ENCODE results near the gene ZFYVE1. TPM values are rescaled to one million over a fixed set of nuclear protein-coding genes. Genes with fewer than 3 reads are reported as not detected.

Gene ZFYVE1
- total and polyA plus RNA-seq, 2 donors (not counting 1 experiment from before 2014, with no cell fraction given), result 17.6 to 22.3 TPM

DNA sequence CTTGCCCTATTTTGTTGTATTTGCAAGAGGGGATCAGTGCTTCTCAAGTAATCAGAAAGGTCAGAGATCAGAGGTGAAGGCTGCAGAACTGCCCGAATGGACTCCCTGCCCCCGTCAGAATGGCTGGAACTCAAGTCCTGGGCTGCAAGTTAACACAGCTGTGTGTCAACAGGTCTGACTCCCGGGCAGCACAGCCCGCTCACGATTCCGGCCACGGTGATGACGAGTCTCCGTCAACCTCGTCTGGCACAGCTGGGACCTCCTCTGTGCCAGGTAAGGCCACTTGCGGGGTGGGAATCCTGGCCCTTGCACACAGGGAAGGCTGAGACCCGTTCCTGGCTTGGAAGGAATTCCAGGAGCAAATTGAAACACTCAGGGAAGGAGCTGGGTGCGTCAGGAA lies 87.3 kb downstream of the ZFYVE1 start:
- no peak overlapping the region for H3K27ac Mint-ChIP-seq
- ATAC-seq (ENCODE audit: low read depth), result no peak
- H3K9me3 ChIP-seq (ENCODE audit: control extremely low read depth in 1 of 3, control insufficient read depth in 2 of 3, insufficient read depth in 1 of 3, low read length in 2 of 3), result no peaks in the 10 kb centered on the region
- no peak for DNase-seq
- POLR2A ChIA-PET, result no interaction called here
- peaks cover 10% of the 10 kb centered on the region for H3K4me1 Mint-ChIP-seq
- TF ChIP-seq, protein P1, sequence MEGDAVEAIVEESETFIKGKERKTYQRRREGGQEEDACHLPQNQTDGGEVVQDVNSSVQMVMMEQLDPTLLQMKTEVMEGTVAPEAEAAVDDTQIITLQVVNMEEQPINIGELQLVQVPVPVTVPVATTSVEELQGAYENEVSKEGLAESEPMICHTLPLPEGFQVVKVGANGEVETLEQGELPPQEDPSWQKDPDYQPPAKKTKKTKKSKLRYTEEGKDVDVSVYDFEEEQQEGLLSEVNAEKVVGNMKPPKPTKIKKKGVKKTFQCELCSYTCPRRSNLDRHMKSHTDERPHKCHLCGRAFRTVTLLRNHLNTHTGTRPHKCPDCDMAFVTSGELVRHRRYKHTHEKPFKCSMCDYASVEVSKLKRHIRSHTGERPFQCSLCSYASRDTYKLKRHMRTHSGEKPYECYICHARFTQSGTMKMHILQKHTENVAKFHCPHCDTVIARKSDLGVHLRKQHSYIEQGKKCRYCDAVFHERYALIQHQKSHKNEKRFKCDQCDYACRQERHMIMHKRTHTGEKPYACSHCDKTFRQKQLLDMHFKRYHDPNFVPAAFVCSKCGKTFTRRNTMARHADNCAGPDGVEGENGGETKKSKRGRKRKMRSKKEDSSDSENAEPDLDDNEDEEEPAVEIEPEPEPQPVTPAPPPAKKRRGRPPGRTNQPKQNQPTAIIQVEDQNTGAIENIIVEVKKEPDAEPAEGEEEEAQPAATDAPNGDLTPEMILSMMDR (IDR thresholded peaks at IDR 0.05), result no peak
- no peak for TF ChIP-seq EZH2 (IDR thresholded peaks at IDR 0.05; ENCODE audit: borderline replicate concordance, insufficient read depth, low read depth, low read length, poor library complexity, severe bottlenecking)
- H3K9me3 Mint-ChIP-seq (ENCODE audit: insufficient read depth), result no peaks in the 10 kb centered on the region
- intact Hi-C loops (cut with micrococcal nuclease), result no loop called here
- H3K27me3 Mint-ChIP-seq, result no peaks in the 10 kb centered on the region
- no peaks in the 10 kb centered on the region for H3K27me3 ChIP-seq (replicated peaks in 1 of 4; ENCODE audit: control extremely low read depth in 1 of 4, control insufficient read depth in 3 of 4, insufficient read depth in 4 of 4, low read length in 3 of 4)
- CTCF ChIA-PET, result interaction anchor here (2.1 kb wide), 1 partner anchor 9 kb away, joined by 16 read pairs; no protein-coding TSS in a partner anchor
- H3K4me3 ChIP-seq (ENCODE audit: control extremely low read depth in 1 of 5, extremely low read depth in 1 of 5, insufficient read depth in 1 of 5, low read depth in 2 of 5, low read length in 4 of 5), result no peak overlapping the region
- 94% methylated on average over 13 of the region's 13 CpGs for WGBS (ENCODE audit: insufficient coverage)
- no peak overlapping the region for H3K9ac ChIP-seq (ENCODE audit: low read length)
- H3K79me2 ChIP-seq (ENCODE audit: control insufficient read depth, insufficient read depth, low read length), result peaks cover 27% of the 10 kb centered on the region
- H4K20me1 ChIP-seq (ENCODE audit: control insufficient read depth, insufficient read depth, low read length, poor library complexity, severe bottlenecking), result peaks cover 2% of the 10 kb centered on the region
- H3K27ac ChIP-seq (ENCODE audit: low read length in 2 of 2), result no peak overlapping the region
- H2AFZ ChIP-seq (ENCODE audit: insufficient read depth, low read depth, low read length, poor library complexity, severe bottlenecking), result no peak overlapping the region
- H3K36me3 ChIP-seq (replicated peaks in 1 of 2; ENCODE audit: control extremely low read depth in 1 of 2, control insufficient read depth in 1 of 2, extremely low read depth in 1 of 2, insufficient read depth in 2 of 2, low read length in 1 of 2), result peaks cover 12 to 54% of the 10 kb centered on the region in 2 experiments
- no peaks in the 10 kb centered on the region for H3K4me1 ChIP-seq (ENCODE audit: control insufficient read depth in 2 of 2, insufficient read depth in 2 of 2, low read length in 2 of 2)
- no peak overlapping the region for H3K4me2 ChIP-seq (replicated peaks; ENCODE audit: low read depth, low read length, poor library complexity, severe bottlenecking)
- H3K4me3 Mint-ChIP-seq, result no peak overlapping the region

- WGBS (ENCODE audit: insufficient coverage), result 100% methylated on average over 4 of the region's 7 CpGs
- TF ChIP-seq EZH2 (IDR thresholded peaks at IDR 0.05; ENCODE audit: borderline replicate concordance, insufficient read depth, low read depth, low read length, poor library complexity, severe bottlenecking), result no peak
- TF ChIP-seq, protein P1 (IDR thresholded peaks at IDR 0.05), result no peak
- DNase-seq (no peak), ATAC-seq (ENCODE audit: low read depth) (no peak)
- no peak overlapping the region for H3K27ac Mint-ChIP-seq
- Histone ChIP-seq H3K79me2 (ENCODE audit: control insufficient read depth, insufficient read depth, low read length) (peaks cover 91% of the 10 kb centered on the region), H3K4me3 (ENCODE audit: control extremely low read depth in 1 of 5, extremely low read depth in 1 of 5, insufficient read depth in 1 of 5, low read depth in 2 of 5, low read length in 4 of 5) (no peak overlapping the region), H3K36me3 (replicated peaks in 1 of 2; ENCODE audit: control extremely low read depth in 1 of 2, control insufficient read depth in 1 of 2, extremely low read depth in 1 of 2, insufficient read depth in 2 of 2, low read length in 1 of 2) (peaks cover 0 to 5% of the 10 kb centered on the region in 2 experiments), H3K4me2 (replicated peaks; ENCODE audit: low read depth, low read length, poor library complexity, severe bottlenecking) (no peak overlapping the region), H3K4me1 (ENCODE audit: control insufficient read depth in 2 of 2, insufficient read depth in 2 of 2, low read length in 2 of 2) (peaks cover under 1 to 4% of the 10 kb centered on the region in 2 donors), H3K9me3 (ENCODE audit: control extremely low read depth in 1 of 3, control insufficient read depth in 2 of 3, insufficient read depth in 1 of 3, low read length in 2 of 3) (no peaks in the 10 kb centered on the region), H3K27me3 (replicated peaks in 1 of 4; ENCODE audit: control extremely low read depth in 1 of 4, control insufficient read depth in 3 of 4, insufficient read depth in 4 of 4, low read length in 3 of 4) (no peaks in the 10 kb centered on the region), H3K27ac (ENCODE audit: low read length in 2 of 2) (no peak overlapping the region), H2AFZ (ENCODE audit: insufficient read depth, low read depth, low read length, poor library complexity, severe bottlenecking) (no peak overlapping the region), H4K20me1 (ENCODE audit: control insufficient read depth, insufficient read depth, low read length, poor library complexity, severe bottlenecking) (peaks cover 44% of the 10 kb centered on the region), H3K9ac (ENCODE audit: low read length) (no peak overlapping the region)
- ChIA-PET POLR2A (no interaction called here), CTCF (interaction anchor here (0.5 to 1.5 kb wide), 2 partner anchors 16 to 29 kb away, joined by 4 read pairs; no protein-coding TSS in a partner anchor)
- no peak overlapping the region for H3K4me3 Mint-ChIP-seq
- intact Hi-C loops (cut with micrococcal nuclease), result no loop called here
- H3K27me3 Mint-ChIP-seq, result no peaks in the 10 kb centered on the region
- peaks cover 20% of the 10 kb centered on the region for H3K4me1 Mint-ChIP-seq
- no peaks in the 10 kb centered on the region for H3K9me3 Mint-ChIP-seq (ENCODE audit: insufficient read depth)
Measured at GRCh38 chr14:72932893-72933292, 94.0 kb downstream of the ZFYVE1 start.
